SK-N-SH (cell line): ENCODE results near the gene FOXK2. TPM values are rescaled to one million over a fixed set of nuclear protein-coding genes. Genes with fewer than 3 reads are reported as not detected.
A peak's percentile ranks its signal among the peaks of the same experiment; 100 is the strongest.

Experiments used
- CTCF ChIA-PET: fragments of 300-600, 350-600 bp; formaldehyde crosslinking; extraction: SDS; loops from one replicate; lab custom pipeline; 2021; lab: Yijun Ruan, JAX
- POLR2A ChIA-PET: fragments of 350-600 bp; sonication (Branson Sonifier 250); formaldehyde crosslinking; extraction: SDS; loops from one replicate; lab custom pipeline; 2020; ENCODE audit warnings: antibody characterized with exemption, inconsistent platforms; lab: Yijun Ruan, JAX
- DNase-seq: peaks from one replicate; pipeline ENCODE4 v3.0.0; 2012
- H2AFZ ChIP-seq: fragments of 200-600 bp; sonication (generic); 2 replicates; pipeline ENCODE4 v1.8.1; 2016; ENCODE audit warnings: antibody characterized with exemption, mild to moderate bottlenecking, low read depth
- H3F3A ChIP-seq: fragments of 200-600 bp; sonication (generic); replicated peaks from 2 replicates; pipeline ENCODE3; 2016; ENCODE audit warnings: antibody characterized with exemption, mild to moderate bottlenecking; ENCODE audit not compliant: insufficient read depth
- H3K27ac ChIP-seq, 2 experiments: fragments of 200-500 bp in 1 of 2; fragments of 200-600 bp in 1 of 2; sonication (Bioruptor generic) in 1 of 2; sonication (generic), shearing (Covaris generic) in 1 of 2; 2 replicates each; pipeline versions ENCODE4 v1.5.1 to v1.6.1; 2014 to 2016; ENCODE audit warnings: low read depth in 2 of 2, inconsistent platforms in 1 of 2, low read length in 1 of 2, mild to moderate bottlenecking in 1 of 2, mixed read lengths in 1 of 2
- H3K27me3 ChIP-seq: fragments of 200-600 bp; sonication (generic), shearing (Covaris generic); 2 replicates; pipeline ENCODE4 v1.6.1; 2016; ENCODE audit warnings: mixed run types; ENCODE audit not compliant: insufficient read depth
- H3K36me3 ChIP-seq, 2 experiments: fragments of 200-500 bp in 1 of 2; fragments of 200-600 bp in 1 of 2; sonication (Bioruptor generic) in 1 of 2; sonication (generic) in 1 of 2; replicated peaks in 1 of 2; 2 replicates each; pipeline versions ENCODE3 to v1.5.1; 2014 to 2016; ENCODE audit warnings: low read length in 1 of 2, mild to moderate bottlenecking in 1 of 2; ENCODE audit not compliant: insufficient read depth in 2 of 2, control insufficient read depth in 1 of 2
- H3K4me1 ChIP-seq, 2 experiments: fragments of 200-500 bp in 1 of 2; fragments of 200-600 bp in 1 of 2; sonication (Bioruptor generic) in 1 of 2; sonication (generic), shearing (Covaris generic) in 1 of 2; 2 replicates each; pipeline versions ENCODE4 v1.5.1 to v1.6.1; 2014 to 2016; ENCODE audit warnings: low read depth in 1 of 2, low read length in 1 of 2, mixed run types in 1 of 2; ENCODE audit not compliant: insufficient read depth in 2 of 2, control insufficient read depth in 1 of 2
- H3K4me2 ChIP-seq: fragments of 200-600 bp; sonication (generic), shearing (Covaris generic); 2 replicates; pipeline ENCODE4 v1.6.1; 2017; ENCODE audit warnings: mixed run types
- H3K4me3 ChIP-seq, 2 experiments: fragments of 200-500 bp in 1 of 2; fragments of 200-600 bp in 1 of 2; sonication (Bioruptor generic) in 1 of 2; sonication (generic), shearing (Covaris generic) in 1 of 2; 2 replicates each; pipeline versions ENCODE4 v1.5.1 to v1.8.1; 2014 to 2016; ENCODE audit warnings: low read depth in 2 of 2, inconsistent platforms in 1 of 2, low read length in 1 of 2, mild to moderate bottlenecking in 1 of 2, mixed read lengths in 1 of 2, moderate library complexity in 1 of 2
- H3K79me2 ChIP-seq: fragments of 200-600 bp; sonication (generic); 2 replicates; pipeline ENCODE4 v1.8.1; 2017; ENCODE audit warnings: mild to moderate bottlenecking; ENCODE audit not compliant: insufficient read depth
- H3K9ac ChIP-seq: fragments of 200-600 bp; sonication (generic); 2 replicates; pipeline ENCODE4 v1.6.1; 2017; ENCODE audit warnings: mixed run types
- H3K9me2 ChIP-seq: fragments of 200-600 bp; sonication (generic); 2 replicates; pipeline ENCODE4 v1.6.1; 2017; ENCODE audit warnings: mixed run types
- H3K9me3 ChIP-seq: fragments of 200-600 bp; sonication (generic); 2 replicates; pipeline ENCODE4 v1.6.1; 2017; ENCODE audit warnings: mixed run types, mild to moderate bottlenecking, moderate library complexity
- H4K20me1 ChIP-seq: fragments of 200-600 bp; sonication (generic); 2 replicates; pipeline ENCODE4 v1.6.1; 2017; ENCODE audit warnings: mild to moderate bottlenecking, mixed run types; ENCODE audit not compliant: insufficient read depth
- CHD2 ChIP-seq: fragments of 150-350 bp; IDR thresholded peaks from 2 replicates; pipeline ENCODE4 v1.6.1; 2018; ENCODE audit warnings: low read length; ENCODE audit not compliant: partially characterized antibody
- EZH2phosphoT487 ChIP-seq: fragments of 200-600 bp; sonication (generic); IDR thresholded peaks from 2 replicates; pipeline ENCODE4 v1.6.1; 2017; ENCODE audit warnings: low read depth, mixed run types, mild to moderate bottlenecking, antibody characterized with exemption, moderate library complexity, borderline replicate concordance
- FOSL2 ChIP-seq: IDR thresholded peaks from 2 replicates; pipeline ENCODE4 v1.4.0; 2012; ENCODE audit warnings: low read depth, mild to moderate bottlenecking, moderate library complexity, borderline replicate concordance
- FOXJ3 ChIP-seq: sonication (generic); formaldehyde crosslinking; IDR thresholded peaks from 2 replicates; pipeline ENCODE4 v1.5.1; 2020; ENCODE audit warnings: mild to moderate bottlenecking, missing genetic modification reagents
- GABPA ChIP-seq: IDR thresholded peaks from 2 replicates; pipeline ENCODE4 v1.4.0; 2012; ENCODE audit warnings: low read depth, mild to moderate bottlenecking
- GATA2 ChIP-seq: sonication (generic); formaldehyde crosslinking; IDR thresholded peaks from 2 replicates; pipeline ENCODE4 v1.5.0; 2020; ENCODE audit warnings: mild to moderate bottlenecking, missing genetic modification reagents
- IRF3 ChIP-seq: fragments of 150-350 bp; IDR thresholded peaks from 2 replicates; pipeline ENCODE4 v1.6.1; 2016; ENCODE audit warnings: mild to moderate bottlenecking, low read depth, low read length
- JUND ChIP-seq: IDR thresholded peaks from 2 replicates; pipeline ENCODE4 v1.4.0; 2012
- MEF2A ChIP-seq: IDR thresholded peaks from 2 replicates; pipeline ENCODE4 v1.4.0; 2012; ENCODE audit warnings: low read depth, borderline replicate concordance
- MXI1 ChIP-seq: IDR thresholded peaks from 2 replicates; pipeline ENCODE4 v1.6.1; 2012; ENCODE audit warnings: mild to moderate bottlenecking, low read depth, low read length, improper control_type of control experiment
- NFIC ChIP-seq: IDR thresholded peaks from 2 replicates; pipeline ENCODE4 v1.4.0; 2012; ENCODE audit warnings: borderline replicate concordance
- NRF1 ChIP-seq: IDR thresholded peaks from 2 replicates; pipeline ENCODE4 v1.6.1; 2012; ENCODE audit warnings: low read depth, mild to moderate bottlenecking, low read length
- PBX3 ChIP-seq: IDR thresholded peaks from 2 replicates; pipeline ENCODE4; 2012
- POLR2AphosphoS5 ChIP-seq: IDR thresholded peaks from 2 replicates; pipeline ENCODE4 v1.6.1; 2012; ENCODE audit warnings: low read depth, low read length
- RCOR1 ChIP-seq: fragments of 150-350 bp; IDR thresholded peaks from 2 replicates; pipeline ENCODE4 v1.6.1; 2017; ENCODE audit warnings: antibody characterized with exemption, low read length
- REST ChIP-seq: IDR thresholded peaks from 2 replicates; pipeline ENCODE4 v1.6.1; 2012; ENCODE audit warnings: mild to moderate bottlenecking, low read depth, low read length, moderate library complexity
- RFX5 ChIP-seq: IDR thresholded peaks from 2 replicates; pipeline ENCODE4 v1.6.1; 2012; ENCODE audit warnings: mild to moderate bottlenecking, improper control_type of control experiment, low read length
- RXRA ChIP-seq: IDR thresholded peaks from 2 replicates; pipeline ENCODE4 v1.4.0; 2012; ENCODE audit warnings: low read depth, mild to moderate bottlenecking, borderline replicate concordance
- TEAD4 ChIP-seq: IDR thresholded peaks from 2 replicates; pipeline ENCODE4 v1.4.0; 2012; ENCODE audit warnings: mild to moderate bottlenecking, borderline replicate concordance; ENCODE audit not compliant: insufficient read depth
- USF2 ChIP-seq: fragments of 150-350 bp; IDR thresholded peaks from 2 replicates; pipeline ENCODE4 v1.6.1; 2017; ENCODE audit warnings: antibody characterized with exemption, low read length, low read depth, borderline replicate concordance
- YY1 ChIP-seq: IDR thresholded peaks from 2 replicates; pipeline ENCODE4 v1.4.0; 2012; ENCODE audit warnings: low read depth, mild to moderate bottlenecking
- WGBS: methylation state at CpG from one replicate; pipeline ENCODE4 v1.1.6; 2017; ENCODE audit warnings: low lambda C conversion rate; 5-methylcytosine and 5-hydroxymethylcytosine counted together
- polyA plus RNA-seq, 3 experiments: library from polyadenylated mRNA; depleted of rRNA; stranded (reverse); fragments of >200 nt; gene quantifications; 2 replicates each; pipeline ENCODE4 v1.2.3, GENCODE V29; 2012
- TF ChIP-seq, protein P1 (sequence below): IDR thresholded peaks from 2 replicates; pipeline ENCODE4 v1.4.0; 2012; ENCODE audit warnings: low read depth, borderline replicate concordance

FOXK2 gene
- polyA plus RNA-seq, 1 of the 3 experiments (the other 2 are of a cell fraction) = 36.4 TPM

DNA sequence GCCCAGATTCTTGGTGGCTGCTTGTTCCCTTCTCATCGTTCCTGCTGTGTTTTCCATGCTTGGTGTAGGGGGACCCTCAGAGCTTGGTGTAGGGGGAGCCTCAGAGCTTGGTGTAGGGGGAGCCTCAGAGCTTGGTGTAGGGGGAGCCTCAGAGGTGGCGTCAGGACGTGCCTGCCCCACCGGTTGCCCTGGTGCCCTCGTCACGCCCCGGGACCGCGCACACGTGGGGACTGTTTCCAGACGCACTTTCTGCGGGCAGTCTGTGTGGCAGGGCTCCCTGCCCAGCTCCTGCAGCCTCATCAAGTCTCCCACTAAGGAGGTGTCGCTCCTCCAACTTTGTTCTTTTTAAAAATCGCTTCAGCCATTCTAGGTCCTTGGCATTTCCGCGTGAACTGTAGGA, 76.8 kb downstream of the FOXK2 start (continued):
- no peak for TF ChIP-seq REST
- TF ChIP-seq CHD2 = no peak
- TF ChIP-seq YY1 = no peak
- TF ChIP-seq MXI1 = no peak
- TF ChIP-seq RXRA = no peak
- TF ChIP-seq, all 33 proteins: peak for 0

DNA sequence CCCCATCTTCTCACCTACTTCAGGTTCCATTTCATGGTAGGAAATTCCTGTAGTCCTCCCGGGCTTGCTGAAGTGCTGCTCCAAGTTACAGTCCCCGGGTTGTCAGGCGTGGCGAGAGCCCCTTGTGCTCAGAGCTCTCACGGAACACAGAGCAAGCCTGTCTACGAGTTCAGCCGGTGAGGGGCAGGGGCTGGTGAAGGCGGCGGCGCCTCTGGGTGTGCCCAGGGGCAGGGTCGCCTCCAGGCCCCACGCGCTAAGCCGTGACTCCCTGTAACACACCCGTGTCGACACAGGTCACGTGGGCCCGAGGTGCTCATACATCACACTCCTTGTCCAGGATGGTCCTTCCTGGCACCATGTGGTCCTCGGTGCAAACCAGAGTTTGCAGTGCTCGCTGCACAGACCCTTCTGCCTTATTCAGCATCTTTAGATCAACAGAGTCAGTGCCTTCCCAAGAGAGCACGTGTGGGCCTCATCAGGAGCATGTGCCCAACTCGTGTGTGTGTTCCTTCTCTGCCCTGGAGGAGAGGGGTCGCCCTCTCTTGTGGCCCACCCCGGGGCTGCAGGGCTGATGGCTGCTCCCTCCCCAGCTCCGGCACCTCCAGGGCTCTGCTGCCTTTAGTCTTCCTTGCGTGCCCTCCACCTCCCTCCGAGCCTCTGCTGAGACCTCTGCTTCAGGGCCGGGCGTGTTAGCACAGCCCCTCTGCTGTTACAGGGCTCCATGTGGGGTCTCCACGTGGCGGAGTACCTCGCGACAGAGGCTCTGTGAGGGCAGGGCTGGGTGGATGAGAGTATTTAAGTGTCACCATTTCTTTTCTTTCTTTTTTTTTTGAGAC, 77.5 kb downstream of the FOXK2 start:
- TF ChIP-seq NRF1 (no peak), GATA2 (CRISPR knock-in tag) (no peak), RCOR1 (no peak), MEF2A (no peak), FOSL2 (no peak), TEAD4 (no peak), EZH2phosphoT487 (no peak), USF2 (no peak), JUND (no peak), NFIC (no peak), RXRA (no peak), GABPA (no peak), IRF3 (no peak), POLR2AphosphoS5 (no peak), PBX3 (no peak), FOXJ3 (no peak), RFX5 (no peak)
- TF ChIP-seq, protein P1, sequence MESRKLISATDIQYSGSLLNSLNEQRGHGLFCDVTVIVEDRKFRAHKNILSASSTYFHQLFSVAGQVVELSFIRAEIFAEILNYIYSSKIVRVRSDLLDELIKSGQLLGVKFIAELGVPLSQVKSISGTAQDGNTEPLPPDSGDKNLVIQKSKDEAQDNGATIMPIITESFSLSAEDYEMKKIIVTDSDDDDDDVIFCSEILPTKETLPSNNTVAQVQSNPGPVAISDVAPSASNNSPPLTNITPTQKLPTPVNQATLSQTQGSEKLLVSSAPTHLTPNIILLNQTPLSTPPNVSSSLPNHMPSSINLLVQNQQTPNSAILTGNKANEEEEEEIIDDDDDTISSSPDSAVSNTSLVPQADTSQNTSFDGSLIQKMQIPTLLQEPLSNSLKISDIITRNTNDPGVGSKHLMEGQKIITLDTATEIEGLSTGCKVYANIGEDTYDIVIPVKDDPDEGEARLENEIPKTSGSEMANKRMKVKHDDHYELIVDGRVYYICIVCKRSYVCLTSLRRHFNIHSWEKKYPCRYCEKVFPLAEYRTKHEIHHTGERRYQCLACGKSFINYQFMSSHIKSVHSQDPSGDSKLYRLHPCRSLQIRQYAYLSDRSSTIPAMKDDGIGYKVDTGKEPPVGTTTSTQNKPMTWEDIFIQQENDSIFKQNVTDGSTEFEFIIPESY = no peak
- no peak overlapping the region for H2AFZ ChIP-seq
- H3F3A ChIP-seq = peaks cover 30% of the 10 kb centered on the region
- POLR2A ChIA-PET = no interaction called here
- 95% methylated on average over 32 of the region's 33 CpGs for WGBS
- H4K20me1 ChIP-seq = peaks cover 5% of the 10 kb centered on the region
- H3K4me2 ChIP-seq = no peak overlapping the region
- H3K9ac ChIP-seq = no peak overlapping the region
- peaks cover 42% of the 10 kb centered on the region for H3K79me2 ChIP-seq
- H3K9me2 ChIP-seq = no peaks in the 10 kb centered on the region
- peaks cover 40 to 50% of the 10 kb centered on the region in 2 experiments for H3K36me3 ChIP-seq
- no peak overlapping the region for H3K4me3 ChIP-seq
- no peaks in the 10 kb centered on the region for H3K27me3 ChIP-seq
- CTCF ChIA-PET = interaction anchor here (0.7 kb wide), 1 partner anchor 35 kb away, joined by 3 read pairs; no protein-coding TSS in a partner anchor
- H3K27ac ChIP-seq = no peak overlapping the region; a peak in 1 of 4 replicates
- H3K9me3 ChIP-seq = no peaks in the 10 kb centered on the region
- H3K4me1 ChIP-seq = peaks cover 8 to 20% of the 10 kb centered on the region in 2 experiments; a peak in 2 of 4 replicates
- DNase-seq = peak; percentile 29
